TTC549 (cell line): ENCODE data around the gene UBFD1.
"Not testable (repeated sequence)": the region's sequence is repeated elsewhere in the genome, so short reads cannot be mapped to it uniquely, and the experiment has no call there.

Source experiments
- FAIRE-seq: peaks from 2 replicates; lab custom pipeline; 2012; peaks lifted over from hg19 to GRCh38; lab: Jason Lieb, UNC

The UBFD1 gene

GRCh38 chr16:23556881-23557778, at the start of gene UBFD1, which contains the start of gene EARS2:
Gene UBFD1 (plus strand): TSS chr16:23557727. CDS start chr16:23557743, 16 bp downstream.
Gene EARS2 (minus strand): TSS chr16:23557350. CDS start chr16:23557343, 7 bp downstream.
- peak; percentile 81 for FAIRE-seq

DNA sequence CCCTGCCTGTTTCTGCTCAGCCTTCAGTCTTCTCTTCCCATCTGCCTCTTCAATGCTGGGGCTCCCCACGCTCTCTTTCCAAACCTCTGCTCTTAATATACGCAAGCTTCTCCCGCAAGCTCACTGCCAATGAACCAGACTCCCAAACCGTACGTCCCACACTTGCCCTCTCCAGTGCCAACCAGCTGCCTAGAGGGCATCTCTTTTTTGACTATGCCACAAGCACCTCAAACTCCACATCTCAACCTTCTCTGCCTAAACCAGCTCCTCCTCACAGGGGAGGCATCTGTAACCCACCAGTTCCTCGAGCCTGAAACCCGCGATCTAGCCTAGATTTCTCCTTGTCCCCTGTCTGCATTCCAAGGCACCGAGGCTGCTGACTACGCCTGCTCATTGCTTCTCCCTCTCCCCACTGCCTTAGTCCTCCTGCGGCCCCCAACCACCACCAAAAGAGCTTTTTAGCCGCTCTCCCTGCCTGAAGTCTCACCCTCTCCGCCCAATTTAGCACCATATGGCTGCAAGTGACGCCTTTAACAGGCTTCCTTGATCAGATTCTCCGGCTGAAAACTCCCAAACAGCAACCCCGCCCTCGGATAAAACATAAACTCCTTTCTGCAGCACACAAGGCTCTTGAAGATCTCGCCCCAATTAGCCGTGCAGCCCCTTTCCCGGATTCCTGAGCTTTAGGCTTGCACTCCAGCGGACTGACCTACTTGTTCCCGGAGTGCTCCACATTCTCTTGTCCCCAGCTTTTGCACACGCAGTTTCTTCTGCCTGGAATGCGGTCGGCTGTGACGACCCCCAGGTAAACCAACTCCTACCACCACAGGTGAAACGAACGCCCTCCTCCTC, 48.7 kb upstream of the UBFD1 start:
- no peak for FAIRE-seq

GRCh38 chr16:23509441-23509754, 48.1 kb upstream of the UBFD1 start:
- FAIRE-seq, result no peak

GRCh38 chr16:23509782-23510163, 47.8 kb upstream of the UBFD1 start:
- no peak for FAIRE-seq

GRCh38 chr16:23510164-23510914, 47.2 kb upstream of the UBFD1 start, which contains the start of gene GGA2:
Gene GGA2 (minus strand): TSS chr16:23510494. CDS start chr16:23510411, 83 bp downstream.
- FAIRE-seq, result no peak

DNA sequence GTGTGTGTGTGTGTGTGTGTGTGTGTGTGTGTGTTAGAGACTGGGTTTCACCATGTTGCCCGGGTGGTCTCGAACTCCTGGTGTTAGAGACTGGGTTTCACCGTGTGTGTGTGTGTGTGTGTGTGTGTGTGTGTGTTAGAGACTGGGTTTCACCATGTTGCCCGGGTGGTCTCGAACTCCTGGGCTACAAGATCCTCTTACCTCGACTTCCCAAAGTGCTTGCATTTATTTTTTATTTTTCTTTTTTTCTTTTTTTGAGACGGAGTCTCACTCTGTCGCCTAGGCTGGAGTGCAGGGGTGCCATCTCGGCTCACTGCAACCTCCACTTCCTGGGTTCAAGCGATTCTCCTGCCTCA, 46.6 kb upstream of the UBFD1 start:
- FAIRE-seq, result not testable (repeated sequence)

- FAIRE-seq, result no peak
Observed at GRCh38 chr16:23511731-23512130, 45.8 kb upstream of the UBFD1 start.

GRCh38 chr16:23512168-23512695, 45.3 kb upstream of the UBFD1 start:
- FAIRE-seq, result no peak

GRCh38 chr16:23514381-23515152, 43.0 kb upstream of the UBFD1 start:
- FAIRE-seq, result no peak

- FAIRE-seq, result no peak
Observed at GRCh38 chr16:23515881-23516280, 41.6 kb upstream of the UBFD1 start.

GRCh38 chr16:23516366-23517137, 41.0 kb upstream of the UBFD1 start:
- FAIRE-seq, result no peak

- no peak for FAIRE-seq
Observed at GRCh38 chr16:23518435-23518891, 39.1 kb upstream of the UBFD1 start.

DNA sequence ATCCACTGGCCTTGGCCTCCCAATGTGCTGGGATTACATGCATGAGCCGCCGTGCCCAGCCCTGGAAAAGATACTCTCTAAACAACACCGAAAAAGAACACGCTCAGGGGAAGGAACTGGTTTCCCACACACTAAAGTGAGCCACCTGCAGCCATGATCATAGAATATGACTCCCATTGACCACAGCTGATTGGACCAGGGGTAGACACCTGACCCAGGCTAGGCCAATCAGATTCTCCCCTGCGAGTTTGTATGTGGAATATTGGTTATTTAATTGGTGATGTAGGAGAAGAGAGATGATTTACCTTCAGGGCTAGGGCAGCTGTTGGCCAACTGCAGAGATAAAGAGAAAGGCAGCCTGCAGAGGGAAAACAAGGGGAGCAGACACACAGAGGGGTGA, 38.2 kb upstream of the UBFD1 start:
- no peak for FAIRE-seq

DNA sequence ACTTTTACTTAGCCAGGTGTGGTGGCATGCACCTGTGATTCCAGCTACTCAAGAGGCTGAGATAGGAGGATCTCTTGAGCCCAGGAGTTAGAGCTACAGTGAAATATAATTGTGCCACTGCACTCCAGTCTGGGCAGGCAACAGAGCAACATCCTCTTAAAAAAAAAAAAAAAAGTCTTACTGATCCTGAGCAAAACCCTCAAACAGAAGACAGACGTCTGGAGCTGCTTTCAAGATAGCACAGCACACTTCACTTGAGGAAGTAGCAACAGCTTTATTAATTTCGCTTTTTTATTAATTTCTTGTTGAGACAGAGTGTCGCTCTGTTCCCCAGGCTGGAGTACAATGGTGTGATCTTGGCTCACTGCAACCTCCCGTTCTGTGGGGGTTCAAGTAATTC, 37.0 kb upstream of the UBFD1 start:
- no peak for FAIRE-seq

GRCh38 chr16:23521037-23521743, 36.3 kb upstream of the UBFD1 start:
- no peak for FAIRE-seq

DNA sequence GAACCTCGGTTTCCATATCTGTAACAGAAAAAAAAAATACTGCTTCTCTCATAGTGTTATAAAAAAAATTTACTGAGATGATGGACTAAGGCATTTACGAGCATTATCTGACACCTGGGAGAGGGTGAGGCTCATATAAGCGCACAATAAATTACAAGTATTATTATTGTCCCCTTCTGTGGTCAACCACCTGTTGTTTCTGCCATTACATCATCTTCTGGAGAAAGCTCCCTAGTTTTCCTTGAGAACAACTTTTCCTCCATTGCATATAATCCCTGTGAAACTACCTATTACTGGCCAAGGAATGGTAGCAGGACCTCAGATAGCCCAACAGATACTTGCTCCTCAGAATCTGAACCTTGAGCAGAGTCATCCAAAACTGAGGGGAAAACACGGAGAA, 35.6 kb upstream of the UBFD1 start:
- FAIRE-seq, result no peak

DNA sequence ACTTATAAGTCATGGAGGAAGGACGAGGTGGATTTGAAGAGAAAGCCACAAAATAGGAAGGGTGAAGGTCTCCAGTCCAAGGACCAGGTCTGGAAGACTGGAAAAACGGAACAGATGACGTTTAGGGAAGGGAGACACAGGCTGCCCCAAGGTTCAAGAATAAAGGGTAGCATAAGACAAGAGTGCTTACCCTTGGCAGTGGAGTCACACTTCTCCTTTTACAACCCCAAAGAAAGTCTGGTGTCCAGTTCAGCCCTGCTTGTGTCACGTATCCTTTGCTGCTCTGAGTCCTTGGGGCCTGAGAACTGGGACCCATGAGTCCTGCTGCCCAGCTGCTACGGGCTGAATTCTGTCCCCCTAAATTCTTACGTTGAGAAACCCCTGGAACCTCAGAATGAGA, 34.2 kb upstream of the UBFD1 start:
- FAIRE-seq, result no peak

DNA sequence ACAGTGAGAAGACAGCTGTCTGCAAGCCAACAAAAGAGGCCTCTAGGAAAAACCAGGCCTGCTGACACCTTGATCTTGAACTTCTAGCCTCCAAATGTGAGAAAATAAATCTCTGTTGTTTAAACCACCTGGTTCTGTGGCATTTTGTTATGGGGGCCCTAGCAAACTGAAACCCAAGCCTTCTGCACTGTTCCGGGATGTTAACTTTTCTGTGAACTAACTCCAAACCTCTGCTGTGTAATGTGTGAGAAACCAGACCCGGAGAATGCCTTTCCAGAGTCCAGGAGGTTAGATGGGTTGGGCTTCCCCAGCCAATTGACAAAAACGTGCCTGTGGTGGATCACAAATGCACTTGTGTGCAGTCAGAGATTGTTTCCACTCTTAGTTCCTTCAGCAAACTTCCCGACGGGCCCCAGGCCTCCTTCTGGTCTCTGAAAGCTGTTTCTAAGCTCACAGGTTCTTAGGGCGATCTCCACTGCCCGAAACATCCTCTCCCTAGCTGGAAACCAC, 33.6 kb upstream of the UBFD1 start:
- FAIRE-seq, result no peak

DNA sequence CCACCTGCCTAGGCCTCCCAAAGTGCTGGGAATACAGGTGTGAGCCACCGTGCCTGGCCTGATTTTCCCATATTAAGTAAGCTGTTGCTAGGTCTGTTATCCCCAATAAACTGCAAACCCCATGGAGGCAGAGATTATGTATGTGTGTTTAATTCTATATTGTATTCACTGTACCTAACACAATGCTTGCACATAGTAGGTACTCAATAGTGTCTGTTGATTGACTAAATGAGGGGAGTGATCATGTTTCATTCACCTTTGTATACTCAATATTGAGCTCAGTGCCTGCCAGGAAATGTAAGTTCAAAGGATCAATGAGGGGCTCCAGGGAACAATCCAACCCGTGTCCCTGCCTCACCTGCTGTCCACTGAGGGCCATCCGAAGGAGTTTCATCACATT, 32.6 kb upstream of the UBFD1 start:
- no peak for FAIRE-seq
